Globus pallidus (tissue), 1 donor: ENCODE measurements around the gene CXCL12.

ENCODE experiments used
- DNase-seq: peaks from one replicate; pipeline ENCODE4 v3.0.0-alpha.2; 2015; ENCODE audit warnings: low spot score

The CXCL12 gene

DNA sequence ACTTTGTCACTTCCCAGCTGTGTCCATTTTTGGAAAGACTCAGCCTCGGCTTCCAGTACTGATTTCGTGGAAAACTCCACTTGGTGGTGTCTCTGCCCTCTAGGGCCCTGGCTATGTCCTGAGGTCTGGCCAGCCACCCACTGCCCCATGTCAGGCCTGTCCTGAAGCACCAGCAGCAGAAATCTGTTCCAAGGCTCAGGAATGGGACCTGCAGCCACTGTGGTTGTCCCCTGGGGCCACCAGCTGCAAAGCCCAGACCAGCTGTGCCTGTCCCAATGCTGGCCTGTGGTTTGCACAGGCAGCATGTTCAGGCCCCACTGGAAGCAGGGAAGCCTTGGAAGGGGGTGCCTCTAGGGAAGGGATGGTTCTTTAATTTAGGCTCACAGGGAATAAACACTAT lies 21.2 kb downstream of the CXCL12 start:
- DNase-seq, result no peak

DNA sequence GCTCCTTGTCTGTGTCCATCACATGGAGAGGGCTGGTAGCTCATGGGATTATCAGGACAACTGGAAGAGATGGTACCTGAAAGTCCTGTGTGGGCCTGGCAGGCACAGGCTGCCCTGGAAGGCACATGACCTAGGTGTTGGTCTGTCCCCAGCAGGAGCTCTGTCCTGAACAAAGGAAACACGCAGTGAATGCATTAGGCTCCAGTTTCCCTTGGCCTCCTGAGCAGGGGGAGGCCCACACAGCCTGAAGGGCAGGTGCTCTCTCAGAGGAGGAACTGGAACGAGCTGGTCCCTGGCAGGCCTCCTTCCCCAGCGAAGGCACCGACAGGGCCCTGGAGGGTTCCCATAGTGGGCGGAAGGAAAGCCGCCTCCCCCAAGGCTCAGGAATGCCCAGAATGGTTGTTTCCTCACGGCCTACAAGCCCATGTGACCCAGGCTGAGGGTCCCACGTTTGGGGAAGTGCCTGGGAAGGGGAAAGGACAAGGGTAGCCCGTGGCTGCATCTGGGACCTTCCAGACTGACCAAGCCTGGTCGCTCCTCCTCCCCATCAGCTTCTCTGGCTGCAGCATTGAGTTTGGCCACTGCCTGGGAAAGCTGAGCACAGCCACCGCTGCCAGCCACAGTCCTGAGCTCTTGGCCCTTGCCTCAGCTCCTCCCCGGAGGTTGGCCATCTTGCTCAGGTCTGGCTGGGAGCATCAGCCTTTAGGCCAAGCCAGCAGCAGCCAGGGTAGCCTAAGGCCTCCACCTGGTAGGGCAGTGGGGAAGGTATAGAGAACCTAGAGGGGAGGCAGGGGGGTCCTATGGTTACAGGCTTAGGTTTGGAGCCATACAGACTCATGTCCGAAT lies 21.8 kb downstream of the CXCL12 start:
- DNase-seq, result no peak

DNA sequence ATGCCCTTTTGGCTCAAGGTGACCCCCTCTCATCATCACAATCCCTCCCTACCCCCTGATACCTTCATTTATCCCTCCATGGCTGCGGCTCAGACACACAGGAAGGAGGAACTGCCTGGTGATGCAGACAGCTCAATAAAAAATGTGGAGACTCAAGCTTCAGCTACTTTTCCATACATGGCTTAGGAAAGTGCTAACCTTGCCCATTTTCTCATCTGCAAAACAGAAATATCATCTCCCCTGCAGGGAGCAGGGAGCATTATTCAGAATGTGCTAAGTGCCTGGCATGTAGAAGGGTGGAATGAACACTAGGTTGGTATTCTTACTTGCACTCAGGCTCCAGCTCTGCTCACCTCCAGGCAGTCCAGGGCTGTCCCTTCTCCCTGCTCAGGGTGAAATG lies 23.8 kb downstream of the CXCL12 start:
- no peak for DNase-seq

DNA sequence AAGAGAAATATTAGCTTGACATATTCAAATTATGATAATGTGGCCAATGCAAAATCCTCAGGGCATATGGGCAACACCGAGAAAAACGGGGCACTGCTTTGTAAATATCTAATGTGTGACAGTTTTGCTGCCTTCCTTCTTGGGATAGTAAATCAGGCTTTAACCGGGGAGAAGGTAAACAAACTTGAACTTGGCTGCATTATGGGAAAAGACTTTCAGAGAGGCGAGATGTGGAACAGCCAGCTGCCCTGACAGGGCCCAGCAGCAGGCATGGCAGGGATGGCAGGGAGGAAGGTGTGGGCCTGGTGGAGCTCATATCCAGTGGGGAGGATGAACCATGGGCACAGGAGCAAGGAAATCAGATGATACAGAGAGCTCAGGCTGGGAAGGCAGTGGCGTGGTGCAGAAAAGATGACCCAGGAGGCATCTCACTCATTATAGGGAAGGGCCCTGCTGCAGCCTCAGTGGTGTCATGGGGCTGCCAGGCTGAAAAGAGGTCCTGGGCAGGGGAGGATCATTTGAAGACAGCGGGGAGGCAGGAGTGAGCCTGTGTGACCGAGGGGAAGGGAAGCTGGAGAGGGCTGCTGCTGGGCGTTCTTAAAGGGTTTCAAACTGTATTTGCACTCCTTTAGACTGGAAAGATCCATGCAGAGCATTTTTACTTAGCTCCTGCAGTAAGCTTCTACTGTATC lies 26.7 kb downstream of the CXCL12 start:
- no peak for DNase-seq

DNA sequence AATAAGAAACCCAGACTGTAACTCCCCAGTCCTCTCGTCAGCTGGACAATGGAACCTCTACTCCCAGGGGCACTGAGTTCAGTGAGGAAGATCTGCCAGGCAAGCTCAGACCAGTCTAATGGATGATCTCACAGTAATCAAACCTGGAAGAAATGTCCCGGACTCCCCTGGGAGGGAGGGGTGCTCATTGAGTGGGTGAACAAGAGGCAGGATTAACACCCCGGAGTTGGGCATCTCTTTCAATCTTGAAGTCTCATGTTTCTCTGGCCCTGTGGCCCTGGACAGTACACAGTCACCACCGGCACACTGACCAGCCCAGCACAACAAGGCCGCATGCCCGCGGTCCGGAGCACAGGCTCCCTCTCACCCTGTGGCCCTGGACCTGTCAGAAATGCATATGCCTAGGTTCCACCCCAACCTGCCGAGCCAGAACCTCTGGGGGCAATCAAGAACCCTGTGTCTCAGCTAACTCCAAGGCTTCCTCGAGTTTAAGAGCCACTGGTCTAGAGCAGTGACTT lies 27.8 kb downstream of the CXCL12 start:
- DNase-seq, result no peak

DNA sequence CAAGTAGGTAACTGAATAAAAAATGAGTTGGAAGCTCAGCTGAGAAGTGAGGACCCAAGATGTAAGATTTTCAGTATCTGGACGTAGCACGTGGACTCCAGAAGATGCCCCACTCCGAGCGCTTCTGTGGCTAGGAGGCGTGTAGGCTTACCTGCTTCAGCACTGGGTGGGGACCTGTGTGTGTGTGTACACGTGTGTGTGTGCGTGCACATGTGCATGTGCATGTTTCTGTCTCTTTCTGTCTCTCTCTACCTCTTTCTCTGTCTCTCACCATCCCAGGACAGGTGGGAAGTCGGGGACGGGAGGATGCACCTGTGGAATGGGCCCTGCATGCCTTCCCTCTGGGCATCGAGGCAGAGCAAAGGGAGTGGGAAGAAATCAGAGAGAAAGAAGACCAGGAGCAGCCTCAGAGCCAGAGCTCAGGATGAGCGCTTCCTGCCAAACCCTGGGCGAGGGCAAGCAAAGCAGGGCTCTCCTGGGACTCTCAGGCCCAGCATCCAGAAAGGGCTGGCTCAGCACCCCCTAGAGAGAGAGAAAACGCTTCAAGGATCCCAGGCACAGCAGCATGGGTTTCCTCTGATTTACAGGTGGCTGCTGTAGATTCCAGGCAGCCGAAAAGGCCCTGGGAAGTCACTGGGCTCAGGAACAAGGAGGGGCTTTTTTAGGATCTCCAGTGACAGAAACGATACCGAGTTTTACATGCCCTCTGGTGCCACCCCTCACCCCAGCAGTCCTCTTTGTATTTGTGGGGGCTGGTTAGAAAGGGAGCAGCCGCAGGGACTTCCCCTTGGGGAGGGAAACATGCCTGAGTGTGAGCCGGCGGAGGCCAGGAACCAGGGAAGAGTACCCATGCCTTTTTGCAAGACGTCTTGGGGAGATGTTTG lies 28.5 kb downstream of the CXCL12 start:
- DNase-seq, result no peak

DNA sequence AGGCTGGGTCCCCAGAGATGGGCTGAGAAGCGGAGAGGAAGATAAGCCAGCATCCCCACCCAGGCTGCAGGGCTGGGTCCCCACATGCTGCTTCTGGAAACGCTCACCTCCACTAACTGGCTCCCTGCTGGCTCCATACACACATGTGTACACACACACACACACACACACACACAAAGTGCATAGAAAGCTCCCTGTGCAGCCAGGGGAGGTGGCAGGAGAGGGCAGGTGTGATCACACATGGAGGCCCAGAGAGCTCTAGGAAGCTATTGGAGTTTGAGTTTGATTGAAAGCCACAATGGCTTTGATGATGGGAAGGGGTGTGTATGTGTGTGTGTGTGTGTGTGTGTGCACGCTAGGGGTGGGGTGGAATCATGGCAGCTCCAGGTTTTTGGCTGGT lies 29.3 kb downstream of the CXCL12 start:
- DNase-seq, result no peak

DNA sequence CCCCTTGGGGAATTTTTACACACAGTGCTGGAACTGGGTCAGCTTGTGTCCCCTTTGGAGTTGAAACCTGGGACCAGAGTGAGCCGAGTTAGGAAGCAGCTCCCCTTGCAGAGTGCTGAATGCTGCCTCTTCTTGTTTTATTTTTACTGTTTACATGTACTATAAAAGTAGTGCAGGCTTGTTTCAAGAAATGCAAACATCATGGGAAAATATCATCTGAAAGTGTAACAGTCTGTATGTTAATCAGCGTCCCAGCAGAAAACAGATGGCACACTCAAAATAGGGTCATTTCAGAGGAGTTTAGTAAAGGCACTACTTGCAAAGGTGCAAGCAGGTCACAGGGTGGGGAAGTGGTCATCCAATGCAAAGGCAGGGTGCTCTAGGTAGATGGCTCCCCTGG lies 30.1 kb downstream of the CXCL12 start:
- DNase-seq, result no peak

DNA sequence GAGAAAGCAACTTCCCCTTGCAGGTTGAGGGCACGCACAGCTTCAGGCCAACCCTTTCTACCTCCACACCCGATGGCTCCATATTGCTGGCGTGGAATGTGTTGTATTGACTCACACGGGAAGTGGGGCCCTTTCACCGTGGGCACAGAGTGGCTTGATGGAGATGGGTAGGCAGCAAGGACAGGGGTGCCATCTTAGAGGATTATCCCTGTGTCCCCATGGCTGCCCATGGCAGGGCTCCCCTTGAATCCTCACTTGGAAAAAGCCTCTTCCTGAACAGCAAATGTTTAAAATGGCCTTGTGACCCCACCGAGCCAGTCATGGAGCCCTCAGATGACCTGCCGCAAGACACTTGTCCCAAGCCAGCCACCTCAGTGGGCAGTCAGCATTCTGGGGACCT lies 31.2 kb downstream of the CXCL12 start:
- no peak for DNase-seq

DNA sequence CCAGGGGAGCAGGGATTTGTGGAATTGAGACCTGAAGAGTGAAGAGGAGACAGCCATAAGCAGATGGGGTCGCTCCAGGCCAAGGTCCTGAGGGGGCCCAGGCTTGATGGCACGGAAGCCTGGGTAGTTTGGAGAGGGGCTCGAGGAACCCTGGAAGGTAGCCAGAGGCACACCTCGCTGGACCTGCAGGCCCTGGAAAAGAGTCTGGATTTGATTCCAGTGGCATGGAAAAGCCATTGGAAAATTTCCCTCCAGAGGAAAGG lies 31.8 kb downstream of the CXCL12 start:
- DNase-seq, result no peak

DNA sequence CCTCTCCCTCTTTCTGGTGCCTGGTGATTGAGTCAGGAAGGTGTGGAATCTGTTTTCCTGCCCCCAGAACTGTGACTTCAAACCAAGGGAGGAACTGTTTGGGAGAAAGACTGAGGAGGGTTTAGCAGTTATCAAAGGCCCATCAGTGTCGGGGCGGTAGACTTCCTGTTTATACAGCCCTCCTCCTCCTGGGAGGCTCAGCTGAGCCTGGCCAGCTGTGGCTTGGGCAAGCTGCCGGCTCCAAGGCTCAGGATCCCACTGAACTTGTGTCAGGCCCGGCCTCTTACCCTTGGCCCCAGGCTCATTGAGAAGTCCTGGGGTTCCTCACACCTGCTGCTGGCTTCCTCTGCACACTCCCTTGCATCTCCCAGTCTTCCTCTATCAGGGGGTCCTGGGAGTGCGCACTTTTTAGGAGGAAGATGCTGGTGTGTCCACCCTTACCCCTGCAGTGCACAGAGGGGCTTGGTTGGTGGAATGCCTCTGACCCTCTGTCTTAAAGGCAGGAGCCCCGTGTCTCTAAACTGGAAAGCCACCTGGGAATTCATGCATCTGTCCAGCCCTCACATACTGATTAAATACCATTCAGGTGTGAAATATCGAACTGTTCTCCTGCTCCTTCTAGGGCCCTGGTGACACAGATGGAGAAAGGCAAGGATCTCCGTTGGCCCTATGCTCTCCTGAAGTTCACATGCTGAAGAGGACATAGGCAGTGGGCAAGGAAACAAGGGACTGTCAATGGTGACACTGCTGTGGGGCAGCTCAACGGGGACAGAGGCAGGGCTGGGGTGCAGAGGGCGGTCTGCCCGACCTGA lies 32.4 kb downstream of the CXCL12 start:
- DNase-seq, result no peak

DNA sequence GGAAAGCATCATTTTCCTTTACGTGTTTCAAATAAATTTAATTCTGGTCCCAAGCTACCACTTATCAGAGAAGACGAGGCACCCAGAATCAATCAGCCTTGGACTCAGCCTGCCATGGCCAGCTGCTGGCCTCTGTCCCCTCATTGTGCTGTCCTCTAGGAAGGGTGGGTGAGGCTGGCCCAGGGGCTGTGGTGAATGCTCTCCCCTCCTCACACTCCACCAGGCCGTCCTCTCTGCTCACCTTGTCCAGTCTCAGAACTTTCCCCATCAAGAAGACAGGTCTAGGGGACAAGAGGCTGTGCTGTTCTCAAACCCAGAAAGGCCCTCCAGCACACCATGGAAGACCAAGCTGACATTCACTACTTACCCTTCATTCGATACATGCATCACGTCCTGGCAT lies 36.4 kb downstream of the CXCL12 start:
- no peak for DNase-seq

DNA sequence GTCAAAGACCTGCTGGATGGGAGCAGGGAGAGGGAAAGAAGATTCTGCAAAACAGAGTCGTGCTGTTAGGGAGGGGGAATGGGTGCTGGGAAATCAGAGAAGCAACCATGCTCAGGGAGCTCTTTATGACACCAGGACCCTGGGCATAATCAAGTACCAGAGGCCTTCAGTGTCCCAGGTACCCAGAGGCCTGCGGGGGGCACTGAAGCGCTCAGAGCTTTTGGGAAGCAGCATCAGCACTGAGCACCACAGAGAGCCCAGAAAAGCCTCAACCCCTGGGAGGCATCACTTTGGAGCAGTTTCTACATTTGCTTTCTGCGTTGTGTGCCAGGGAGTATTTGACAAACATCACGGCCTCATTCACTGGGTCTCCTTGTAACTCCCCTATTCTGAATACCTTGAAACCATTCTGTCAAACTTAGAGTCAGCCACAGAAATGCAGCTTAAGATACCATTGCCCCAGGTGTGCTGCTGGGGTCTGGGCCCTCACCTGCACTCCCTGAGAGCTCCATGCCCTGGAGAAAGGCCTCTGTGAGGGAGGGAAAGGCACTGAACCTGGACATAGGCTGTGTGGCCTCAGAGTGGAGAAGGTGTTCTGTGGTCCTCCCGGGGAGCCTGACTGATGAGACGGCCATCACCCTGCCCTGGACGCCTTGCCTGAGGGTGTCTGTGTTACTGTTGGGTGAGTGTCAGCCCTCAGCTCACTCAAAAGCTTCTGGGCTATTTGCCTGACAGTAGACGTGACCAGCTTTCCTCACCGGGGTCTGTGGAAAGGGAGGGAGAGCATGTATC lies 37.1 kb downstream of the CXCL12 start:
- no peak for DNase-seq

DNA sequence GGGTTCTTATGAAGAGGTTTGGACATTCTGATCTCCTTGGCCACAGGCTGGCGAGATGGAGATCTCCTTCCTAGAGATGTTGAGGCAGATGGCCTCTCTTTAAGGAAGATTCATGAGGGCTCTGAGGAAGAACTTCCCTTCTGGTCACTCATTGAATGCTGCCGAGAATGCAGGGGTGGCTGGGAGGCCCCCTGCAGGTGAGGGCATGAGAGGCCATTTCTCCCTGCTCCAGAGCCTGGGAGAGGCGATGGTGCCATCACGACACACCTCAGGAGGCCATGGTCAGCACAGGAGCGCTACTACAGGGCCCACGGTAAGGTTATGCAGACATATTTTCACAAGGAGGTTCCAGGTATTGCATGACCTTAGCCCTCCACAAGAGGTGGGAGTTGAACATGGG lies 40.2 kb downstream of the CXCL12 start:
- no peak for DNase-seq

DNA sequence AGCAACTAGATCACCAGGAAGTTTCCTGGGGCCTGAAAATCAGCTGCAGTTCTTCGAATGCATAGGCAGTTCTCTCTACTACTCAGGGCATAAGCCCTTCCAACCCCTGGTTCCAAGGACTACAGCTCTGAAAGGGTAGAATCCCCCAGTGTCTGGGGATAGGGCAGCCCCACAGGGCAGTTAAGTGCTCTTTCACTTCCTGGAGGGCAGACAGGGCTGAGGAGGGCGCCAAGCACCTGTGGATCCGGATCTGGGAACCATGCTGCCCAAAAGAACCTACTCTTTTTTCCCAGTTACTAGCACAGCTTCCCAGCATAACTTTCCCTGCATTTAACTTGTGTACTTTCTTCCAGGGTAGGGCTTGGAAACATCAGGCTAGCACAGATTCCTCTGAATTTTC lies 41.1 kb downstream of the CXCL12 start:
- no peak for DNase-seq

DNA sequence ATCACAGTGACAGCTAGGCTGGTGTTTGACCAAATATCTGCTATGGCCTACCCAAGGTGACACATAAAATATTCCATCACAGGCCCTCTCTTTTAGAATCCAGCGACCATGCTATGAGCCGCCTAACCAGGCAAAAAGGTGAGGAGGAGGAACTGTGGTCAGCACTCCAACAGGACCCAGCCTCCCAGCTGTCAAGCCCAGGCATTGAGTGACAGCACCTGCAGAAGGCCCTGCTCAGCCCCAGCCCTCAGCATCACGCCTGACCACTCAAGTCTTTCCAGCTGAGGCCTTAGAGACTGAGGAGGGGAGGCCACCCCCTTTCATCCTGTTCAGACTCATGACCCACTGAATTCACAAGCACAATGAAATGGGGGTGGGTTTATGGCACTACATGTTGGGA lies 43.0 kb downstream of the CXCL12 start:
- no peak for DNase-seq

DNA sequence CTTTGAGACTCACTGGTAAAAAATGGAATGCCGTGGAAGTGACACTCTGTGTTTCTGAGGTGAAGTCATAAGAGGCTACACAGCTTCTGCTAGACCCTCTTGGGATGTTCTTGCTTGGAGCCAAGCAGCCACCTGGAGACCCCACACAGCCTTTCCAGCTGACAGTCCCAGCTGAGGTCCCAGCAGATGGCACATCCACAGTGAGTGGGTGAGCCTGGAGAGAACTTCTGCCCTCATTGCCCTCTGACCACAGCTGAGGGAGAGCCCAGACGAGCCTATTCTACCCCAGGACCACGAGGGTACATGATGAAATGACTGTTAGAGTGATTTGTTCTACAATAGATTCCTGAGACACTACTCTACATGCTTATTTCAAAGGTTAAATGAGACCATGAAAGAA lies 44.3 kb downstream of the CXCL12 start:
- DNase-seq, result no peak

DNA sequence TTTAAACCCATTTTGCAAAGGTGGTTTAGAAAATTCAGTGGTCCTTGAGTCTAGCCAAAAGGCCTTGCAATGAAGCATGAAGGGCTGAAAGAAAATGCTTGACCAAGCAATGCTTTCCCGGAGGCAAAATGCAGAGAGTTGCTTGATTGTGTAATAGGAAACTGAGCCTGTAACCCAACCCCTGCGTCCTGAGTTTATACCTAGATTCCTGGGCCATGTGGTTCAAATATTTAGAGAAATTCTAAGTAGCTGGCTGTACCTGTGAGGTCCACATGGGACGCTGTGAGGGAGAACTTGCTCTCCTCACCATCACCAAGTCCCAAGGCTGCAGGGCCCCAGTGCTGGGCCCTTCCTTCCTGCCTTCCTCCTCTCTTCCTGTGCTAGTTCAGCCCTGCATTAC lies 45.7 kb downstream of the CXCL12 start:
- no peak for DNase-seq

DNA sequence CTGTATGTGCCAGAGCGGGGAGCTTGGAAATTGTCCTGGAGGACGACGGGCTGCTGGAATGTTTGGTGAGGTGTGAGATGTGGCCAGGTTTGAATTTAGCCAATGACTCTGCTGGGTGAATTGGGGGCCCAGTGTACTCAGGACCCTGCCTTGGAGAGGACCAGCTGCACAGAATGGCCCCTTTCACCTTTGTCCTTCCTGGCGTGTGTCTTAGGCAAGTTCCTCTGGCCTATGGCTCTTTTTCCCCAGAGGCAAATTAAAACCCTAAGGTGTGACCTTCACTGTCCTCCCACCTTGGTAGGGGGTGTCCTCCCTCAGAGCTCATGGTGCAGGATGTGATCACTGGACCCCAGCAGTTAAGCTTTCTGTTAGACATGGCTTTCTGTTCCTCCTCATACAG lies 47.8 kb downstream of the CXCL12 start:
- no peak for DNase-seq

DNA sequence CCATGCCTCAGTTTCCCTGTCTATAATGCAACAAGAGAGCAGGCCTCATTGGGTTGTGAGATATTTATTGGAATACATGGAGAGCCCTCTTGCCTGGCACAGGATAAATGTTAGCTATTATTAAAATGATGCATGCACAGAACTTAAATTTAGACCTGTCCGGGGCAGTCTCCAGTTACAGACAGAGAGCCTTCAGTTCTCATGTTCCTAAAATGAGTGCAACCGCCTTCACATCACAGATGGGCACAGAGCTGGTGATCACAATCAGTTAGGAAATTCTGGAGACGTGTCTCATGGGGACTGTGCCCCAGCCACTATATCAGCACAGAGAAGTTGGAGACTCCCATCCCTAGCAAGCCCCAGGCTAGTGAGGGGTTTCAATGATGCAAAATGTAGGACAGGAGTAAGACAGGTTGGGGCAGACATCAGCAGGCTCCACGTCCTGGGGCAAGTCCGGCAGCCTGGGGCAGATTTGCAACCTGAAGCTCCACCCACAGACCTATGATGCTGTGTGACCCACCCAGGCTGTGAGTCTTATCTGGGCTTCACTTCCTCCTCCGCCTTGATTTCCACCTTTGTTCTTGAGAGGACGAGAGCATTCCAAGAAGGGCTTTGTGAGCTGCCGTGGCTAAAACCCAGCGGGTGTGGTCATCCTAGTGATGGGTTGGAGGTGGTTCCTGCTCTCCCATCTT lies 49.4 kb downstream of the CXCL12 start:
- no peak for DNase-seq
